NCI-H345 (cell line): ENCODE data around the gene DNAH7.
"Not testable (repeated sequence)": the region's sequence is repeated elsewhere in the genome, so short reads cannot be mapped to it uniquely, and the experiment has no call there.

ENCODE experiments used
- DNase-seq: peaks from one replicate; lab custom pipeline; 2025; lab: John Stamatoyannopoulos, UW

DNAH7 gene

GRCh38 chr2:195967336-195967735 lies 101.3 kb downstream of the DNAH7 start:
- DNase-seq, result no peak

DNA sequence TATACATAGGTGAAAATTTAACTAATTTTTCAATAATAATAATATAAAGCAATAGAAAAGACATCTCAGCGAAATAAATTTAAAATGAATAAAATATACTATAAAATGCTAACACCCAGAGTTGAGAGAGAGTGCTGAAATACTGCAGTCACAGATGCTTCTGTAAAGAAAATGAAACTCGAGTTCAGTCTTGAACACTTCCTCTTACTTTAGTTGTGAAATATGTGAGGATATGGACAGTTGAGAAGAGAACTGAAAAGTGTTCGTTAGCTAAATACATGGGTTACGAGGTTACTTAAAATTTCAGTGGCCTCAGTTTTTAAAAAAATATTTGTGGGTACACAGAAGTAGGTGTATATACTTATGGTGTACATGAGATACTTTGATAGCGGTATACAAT lies 106.8 kb downstream of the DNAH7 start:
- DNase-seq, result no peak

DNA sequence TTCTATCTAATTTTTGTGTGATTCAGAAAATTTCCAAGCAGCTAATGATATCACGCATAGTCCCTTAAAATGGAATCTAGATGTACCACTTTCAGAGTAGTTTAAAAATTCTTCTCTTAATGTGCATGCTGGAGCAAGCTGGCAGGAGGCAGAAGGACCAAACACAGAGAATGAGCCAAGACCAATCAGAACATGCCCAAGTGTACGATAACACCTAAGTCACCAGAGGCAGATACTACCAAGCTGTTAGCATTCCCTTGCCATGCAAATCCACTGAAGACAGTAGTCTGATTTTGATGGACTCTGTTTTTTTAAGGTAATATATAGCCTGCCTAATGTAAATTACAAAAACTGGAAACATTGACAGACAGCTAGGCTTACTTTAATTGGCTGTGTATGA lies 109.3 kb downstream of the DNAH7 start:
- no peak for DNase-seq

GRCh38 chr2:195956725-195957124 lies 111.9 kb downstream of the DNAH7 start:
- DNase-seq, result no peak

DNA sequence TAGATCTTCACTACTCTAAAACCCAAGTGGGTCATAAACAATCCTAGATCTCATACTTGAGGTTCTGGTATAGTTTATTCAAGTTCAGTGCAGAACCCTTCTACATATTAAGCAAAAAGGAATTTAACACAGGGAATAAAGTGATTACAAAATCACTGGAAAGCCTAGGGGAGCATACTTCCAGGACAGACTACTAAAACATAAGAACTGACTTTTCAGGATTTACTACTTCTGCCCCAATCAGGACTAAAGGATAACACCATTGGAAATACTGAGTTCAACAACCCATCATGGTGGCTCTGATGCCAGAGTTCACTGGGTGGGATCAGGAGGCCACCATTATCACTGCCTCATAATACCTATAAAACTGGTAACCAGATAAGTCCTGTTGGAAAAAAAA lies 123.6 kb downstream of the DNAH7 start:
- no peak for DNase-seq

DNA sequence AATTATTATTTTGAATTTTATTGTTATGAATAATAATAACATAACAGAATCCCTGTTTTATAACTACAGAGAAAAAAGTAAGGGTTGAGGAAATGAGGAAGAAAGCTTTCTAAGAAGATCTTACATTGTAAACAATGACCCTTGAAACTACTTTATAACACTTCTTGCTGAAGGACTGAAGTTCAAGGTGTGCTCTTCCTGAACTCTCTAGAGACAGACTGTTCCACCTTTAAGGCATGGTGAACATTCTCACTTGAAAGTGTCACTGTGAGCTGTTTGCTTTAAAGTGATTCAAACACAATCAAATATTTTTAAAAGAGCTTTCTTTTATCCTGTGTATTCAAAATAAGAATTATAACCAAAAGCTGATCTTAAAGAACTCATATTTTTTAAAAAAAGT lies 131.5 kb downstream of the DNAH7 start:
- no peak for DNase-seq

DNA sequence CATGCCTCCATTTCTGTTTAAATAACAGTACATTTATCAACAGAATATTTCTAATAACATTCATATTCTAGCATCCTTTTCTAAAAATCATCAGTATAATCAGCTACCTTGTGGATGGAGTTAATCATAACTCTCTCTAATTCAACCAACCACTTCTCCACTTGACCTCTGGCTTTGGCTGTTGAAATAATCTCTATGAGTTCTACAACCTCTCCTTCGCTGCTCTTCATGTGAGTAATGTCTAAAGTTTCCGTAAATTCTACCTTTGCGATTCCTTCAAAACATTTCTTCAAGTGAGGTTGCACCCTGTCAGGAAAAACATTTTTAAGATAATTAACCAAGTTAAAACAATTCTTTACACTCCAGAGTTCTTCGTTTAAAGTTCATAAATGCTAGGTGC lies 134.2 kb downstream of the DNAH7 start:
- no peak for DNase-seq

- DNase-seq, result no peak
Observed at GRCh38 chr2:195929531-195929930, 139.1 kb downstream of the DNAH7 start.

DNA sequence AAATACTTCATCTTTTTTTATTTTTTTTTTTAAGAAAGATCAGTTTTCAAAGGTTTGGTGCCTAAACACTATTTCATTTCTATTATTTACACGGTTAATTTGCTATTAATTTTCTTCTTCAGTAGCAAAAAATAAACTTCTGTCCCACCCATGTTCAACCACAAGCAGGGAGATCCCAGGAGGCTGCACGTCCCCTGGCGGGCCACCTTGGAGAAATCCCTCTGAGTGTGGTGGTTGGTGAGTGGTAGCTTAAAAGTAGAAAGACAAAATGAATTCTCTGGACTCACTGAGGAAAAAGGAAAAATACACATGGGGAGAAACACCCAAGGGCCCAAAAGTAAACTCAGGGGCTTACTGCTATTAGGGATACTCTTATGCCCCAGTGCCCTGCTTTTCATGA lies 143.5 kb downstream of the DNAH7 start:
- DNase-seq, result no peak

- DNase-seq, result no peak
Observed at GRCh38 chr2:195923889-195924288, 144.7 kb downstream of the DNAH7 start.

DNA sequence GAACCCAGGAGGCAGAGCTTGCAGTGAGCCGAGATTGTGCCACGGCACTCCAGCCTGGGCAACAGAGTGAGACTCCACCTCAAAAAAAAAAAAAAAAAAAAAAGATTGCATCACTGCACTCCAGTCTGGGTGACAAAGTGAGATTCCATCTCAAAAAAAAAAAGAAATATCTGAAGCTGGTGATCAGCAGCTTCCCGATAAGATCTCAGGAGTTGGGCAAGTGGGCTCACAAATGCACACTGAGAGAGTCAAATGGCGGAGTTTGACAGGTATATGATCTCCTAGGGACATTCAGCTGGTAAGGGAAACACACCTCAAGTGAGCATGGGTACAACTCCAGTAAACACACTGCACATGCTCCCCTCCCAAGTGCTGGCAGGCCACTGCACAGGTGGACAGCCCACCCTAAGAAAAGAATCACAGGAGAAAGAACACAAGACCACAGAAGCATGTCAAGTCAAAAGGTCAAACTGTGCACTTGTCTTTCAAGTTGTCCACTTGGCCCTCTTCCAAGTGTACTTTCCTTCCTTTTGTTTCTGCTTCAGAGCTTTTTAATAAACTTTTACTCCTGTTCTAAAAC lies 151.5 kb downstream of the DNAH7 start:
- not testable (repeated sequence) for DNase-seq

GRCh38 chr2:195912079-195912478 lies 156.6 kb downstream of the DNAH7 start:
- DNase-seq, result no peak

- DNase-seq, result no peak
Observed at GRCh38 chr2:195910570-195910969, 158.1 kb downstream of the DNAH7 start.

DNA sequence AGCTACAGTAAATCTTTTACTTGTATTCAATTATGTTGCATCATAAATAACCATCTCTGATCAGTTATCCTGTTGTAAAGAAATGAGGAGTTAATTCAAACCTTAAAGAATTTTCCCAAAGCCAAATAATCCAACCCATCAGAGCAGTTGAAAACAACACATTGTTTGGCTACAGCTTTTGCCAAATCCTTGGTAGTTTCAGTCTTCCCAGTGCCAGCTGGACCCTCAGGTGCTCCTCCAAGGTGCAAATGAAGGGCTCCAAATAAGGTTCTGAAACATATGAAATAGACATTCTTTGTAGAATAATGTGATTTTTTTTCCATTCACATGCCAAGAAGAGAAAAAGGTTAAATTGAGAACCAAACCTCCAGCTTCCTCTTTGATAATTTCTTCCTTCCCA lies 158.7 kb downstream of the DNAH7 start:
- no peak for DNase-seq

DNA sequence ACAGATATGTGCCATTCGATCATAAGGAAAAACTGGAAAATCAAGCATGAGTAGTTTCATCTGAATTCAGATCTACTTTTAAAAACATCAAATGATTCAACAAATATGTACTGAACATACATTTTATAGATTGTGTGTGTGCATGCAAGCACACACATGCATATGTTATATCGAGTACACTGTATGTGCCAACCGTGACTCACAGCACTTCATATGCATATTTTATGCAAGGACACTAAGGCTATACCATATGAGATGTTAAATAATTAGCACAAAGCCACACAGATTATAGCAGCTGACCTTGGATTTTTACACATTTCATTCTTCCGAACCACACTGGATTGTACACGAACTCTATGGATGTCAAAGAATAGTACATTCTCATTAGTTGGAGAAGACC lies 161.2 kb downstream of the DNAH7 start:
- no peak for DNase-seq

GRCh38 chr2:195903956-195904355 lies 164.7 kb downstream of the DNAH7 start:
- DNase-seq, result no peak

DNA sequence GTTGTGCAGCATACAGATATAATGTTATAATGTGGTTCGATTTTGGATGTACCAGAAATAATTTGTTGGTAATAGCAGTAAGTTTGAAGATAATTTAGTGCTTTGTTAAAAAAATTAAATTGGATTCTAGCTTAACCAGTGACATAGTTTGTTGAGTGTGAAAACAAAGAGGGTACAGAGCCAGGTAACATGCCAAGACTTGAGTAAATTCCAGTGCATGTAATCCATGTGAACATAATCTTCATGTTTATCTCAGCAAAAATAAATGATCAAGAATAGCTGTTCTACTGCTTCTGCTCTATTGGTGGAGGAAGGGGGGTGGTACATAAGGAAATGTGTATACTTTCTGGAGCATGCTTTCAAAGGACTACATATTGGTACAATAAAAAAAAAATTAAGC lies 165.8 kb downstream of the DNAH7 start:
- DNase-seq, result no peak

- DNase-seq, result no peak
Observed at GRCh38 chr2:195899226-195899625, 169.4 kb downstream of the DNAH7 start.

DNA sequence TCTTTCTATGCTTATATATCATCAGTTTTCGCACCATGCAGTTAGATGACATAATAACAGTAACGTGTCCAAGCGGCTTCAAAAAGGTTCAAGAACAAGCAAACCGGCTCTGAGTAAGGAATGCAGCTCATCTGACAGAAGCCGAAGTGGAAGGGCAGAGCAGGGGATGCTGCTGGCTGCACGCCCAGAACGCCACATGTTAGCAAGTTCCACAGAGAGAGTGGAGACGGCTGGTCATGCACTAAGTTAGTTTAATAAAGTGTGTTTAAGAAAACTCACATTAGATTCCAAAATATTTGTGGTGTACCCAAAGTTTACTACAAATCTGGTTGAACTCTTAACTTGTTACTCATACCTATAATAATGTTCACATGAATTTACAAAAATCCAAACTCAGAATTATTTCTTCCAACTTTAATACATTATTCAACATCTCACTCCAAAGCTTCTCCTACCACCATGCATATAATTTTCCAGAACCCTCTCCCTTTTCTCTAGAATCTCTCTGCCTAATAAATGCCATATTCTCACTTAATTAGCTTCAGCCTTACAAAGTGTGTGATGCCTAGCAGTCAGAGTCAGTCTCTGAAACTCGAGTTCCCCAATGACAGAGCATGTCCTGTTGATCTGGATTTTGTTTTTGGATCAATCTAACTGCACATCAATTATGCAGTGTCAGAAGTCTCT lies 170.0 kb downstream of the DNAH7 start:
- no peak for DNase-seq

DNA sequence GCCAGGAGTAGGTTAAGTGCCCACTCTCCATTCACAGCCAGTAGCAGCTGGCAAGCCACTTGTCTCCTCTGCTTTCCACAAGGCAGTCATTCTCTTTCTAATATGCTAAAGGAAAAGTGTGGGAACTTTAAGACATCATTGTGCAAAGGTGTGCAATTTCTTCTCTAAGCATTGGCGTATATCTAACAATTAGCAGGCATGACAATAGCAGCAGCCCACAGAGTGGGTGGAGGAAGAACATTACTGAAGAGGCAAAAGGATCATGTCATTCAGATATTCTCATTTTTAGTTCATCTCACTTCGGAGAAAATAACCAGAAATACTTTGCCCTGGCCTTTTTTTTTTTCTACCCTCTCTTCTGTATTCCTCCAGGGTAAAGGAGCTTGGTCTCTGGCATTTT lies 177.6 kb downstream of the DNAH7 start:
- no peak for DNase-seq

DNA sequence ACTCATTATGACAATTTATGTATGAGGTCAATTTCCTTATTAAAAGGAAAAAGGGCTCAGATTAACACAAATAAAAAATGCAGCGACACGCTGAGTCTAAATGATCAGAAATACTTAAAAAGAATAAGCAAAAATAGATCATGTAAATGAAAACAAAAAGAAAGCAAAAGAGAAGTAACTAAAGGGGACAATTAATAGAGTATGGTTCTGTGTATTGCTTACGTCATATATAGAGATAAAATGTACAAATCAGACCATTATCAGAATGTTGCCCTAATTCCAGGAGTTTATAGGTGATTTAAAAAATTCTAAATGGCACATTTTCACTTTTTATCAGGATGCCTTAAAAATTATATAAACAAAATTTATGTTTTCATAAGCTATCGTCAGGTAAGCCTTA lies 189.5 kb downstream of the DNAH7 start:
- DNase-seq, result no peak

- no peak for DNase-seq
Observed at GRCh38 chr2:195871326-195871725, 197.3 kb downstream of the DNAH7 start.

DNA sequence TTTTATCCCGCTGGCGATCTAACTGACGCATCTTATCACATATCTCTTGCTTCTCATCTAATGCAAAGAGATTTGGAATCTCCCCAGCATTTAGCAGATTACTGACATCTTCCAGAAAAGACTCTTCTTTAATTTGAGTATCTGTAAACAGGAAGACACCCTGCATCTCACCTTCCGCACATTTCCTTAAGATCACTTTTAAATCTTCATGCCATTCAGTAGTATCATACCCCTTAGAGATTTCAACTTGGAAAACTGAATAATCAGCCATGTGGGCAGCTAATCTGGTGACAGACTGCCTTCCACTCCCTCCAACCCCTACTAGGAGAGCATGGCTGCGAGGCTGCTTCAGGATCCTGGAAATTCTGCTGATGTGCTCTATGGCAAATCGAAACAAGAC lies 204.3 kb downstream of the DNAH7 start:
- no peak for DNase-seq

DNA sequence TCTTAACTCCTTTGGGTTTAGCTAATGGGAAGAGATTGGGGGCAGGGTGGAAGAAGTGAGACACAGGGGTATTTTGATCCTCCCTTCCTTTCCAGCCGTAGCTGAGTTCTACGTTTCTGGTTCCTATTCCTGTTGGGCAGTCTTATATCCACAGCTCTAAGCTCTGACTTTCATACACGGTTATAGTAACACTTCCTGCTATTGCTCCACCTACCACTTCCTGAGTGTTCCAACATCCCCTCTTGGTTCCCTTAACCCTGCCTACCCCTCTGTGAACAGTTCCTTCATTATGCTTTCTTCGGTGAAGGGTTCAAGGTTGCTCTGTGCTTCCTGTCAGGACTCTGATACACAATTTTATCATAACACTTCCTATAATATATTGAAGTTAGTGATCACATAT lies 205.1 kb downstream of the DNAH7 start:
- no peak for DNase-seq
